ENCODE data around the gene GPAT2. TPM values are rescaled to one million over a fixed set of nuclear protein-coding genes. Genes with fewer than 3 reads are reported as not detected.
"Not testable (repeated sequence)": the region's sequence is repeated elsewhere in the genome, so short reads cannot be mapped to it uniquely, and the experiment has no call there.

Gene GPAT2
- 1 to 10 TPM; 1.2 to 6.0 (median 4.2) TPM for polyA plus RNA-seq (ENCODE audit: insufficient read depth in 1 of 5, insufficient read length in 5 of 5, low replicate concordance in 1 of 5)
- long read RNA-seq, donor 1: 0 reads
- long read RNA-seq, donor 2: 0 reads
- long read RNA-seq, donor 3, partial matches to known transcripts: 22 of 22 reads
- long read RNA-seq, donor 3, other reads (novel, unspliced or antisense): 0 of 22 reads
- long read RNA-seq, donor 4: 0 reads
- long read RNA-seq, donor 5: 0 reads
- long read RNA-seq, donor 6: 0 reads
- long read RNA-seq, donor 7: 0 reads
- long read RNA-seq, donor 8: 0 reads

GRCh38 chr2:96034792-96035191 is at the start of gene GPAT2:
Gene GPAT2 (minus strand): TSS chr2:96034916. CDS start chr2:96032359, 2,557 bp downstream.
- DNase-seq: not testable (repeated sequence)

GRCh38 chr2:96083989-96084857 is 49.5 kb upstream of the GPAT2 start:
- DNase-seq: no peak

- DNase-seq: no peak
Measured at GRCh38 chr2:96083064-96083939, 48.6 kb upstream of the GPAT2 start.

GRCh38 chr2:96082211-96083063 is 47.7 kb upstream of the GPAT2 start:
- no peak for DNase-seq

DNA sequence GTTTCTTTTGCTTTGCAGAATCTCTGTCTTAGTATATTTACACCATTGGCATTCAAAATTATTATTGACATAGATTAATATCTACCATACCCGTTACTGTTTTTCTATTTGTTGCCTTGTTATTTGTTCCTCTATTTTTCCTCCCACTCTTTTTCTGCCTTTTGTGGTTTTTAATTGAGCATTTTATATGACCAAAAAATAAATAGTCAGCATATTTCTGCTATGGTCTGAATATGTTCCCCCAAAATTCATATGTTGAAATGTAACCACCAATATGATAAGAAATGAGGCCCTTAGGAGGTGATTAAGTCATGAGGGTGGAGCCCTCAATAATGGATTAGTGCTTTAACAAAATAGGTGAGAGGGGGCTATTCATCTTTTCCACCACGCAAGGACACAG is 46.3 kb upstream of the GPAT2 start:
- DNase-seq: no peak

DNA sequence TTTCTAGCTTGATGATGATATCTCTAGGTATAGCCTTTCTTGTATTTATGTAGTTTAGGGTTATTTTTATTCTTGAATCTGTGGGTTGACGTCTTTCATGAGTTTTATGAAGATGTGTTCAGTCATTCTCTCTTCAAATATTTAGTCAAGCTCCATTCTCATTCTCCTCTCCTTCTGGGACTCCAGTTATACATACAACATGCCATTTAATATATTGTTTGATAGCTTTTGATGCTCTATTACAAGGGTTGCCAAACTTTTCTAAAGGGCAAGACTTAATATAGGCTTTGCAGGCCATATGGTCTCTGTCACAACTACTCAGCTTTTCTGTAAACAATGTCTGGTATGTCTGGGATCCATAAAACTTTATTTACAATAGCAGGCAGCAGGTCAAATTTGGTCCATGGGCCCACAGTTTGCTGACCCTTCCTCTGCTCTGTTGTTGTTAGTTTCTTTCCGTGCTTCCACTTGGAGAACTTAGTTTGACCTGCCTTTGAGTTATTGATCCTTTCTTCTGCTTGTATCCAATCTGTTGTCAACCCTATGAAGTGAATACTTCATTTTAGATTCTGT is 40.6 kb upstream of the GPAT2 start:
- no peak for DNase-seq

- DNase-seq: no peak
Measured at GRCh38 chr2:96074156-96074555, 39.4 kb upstream of the GPAT2 start.

DNA sequence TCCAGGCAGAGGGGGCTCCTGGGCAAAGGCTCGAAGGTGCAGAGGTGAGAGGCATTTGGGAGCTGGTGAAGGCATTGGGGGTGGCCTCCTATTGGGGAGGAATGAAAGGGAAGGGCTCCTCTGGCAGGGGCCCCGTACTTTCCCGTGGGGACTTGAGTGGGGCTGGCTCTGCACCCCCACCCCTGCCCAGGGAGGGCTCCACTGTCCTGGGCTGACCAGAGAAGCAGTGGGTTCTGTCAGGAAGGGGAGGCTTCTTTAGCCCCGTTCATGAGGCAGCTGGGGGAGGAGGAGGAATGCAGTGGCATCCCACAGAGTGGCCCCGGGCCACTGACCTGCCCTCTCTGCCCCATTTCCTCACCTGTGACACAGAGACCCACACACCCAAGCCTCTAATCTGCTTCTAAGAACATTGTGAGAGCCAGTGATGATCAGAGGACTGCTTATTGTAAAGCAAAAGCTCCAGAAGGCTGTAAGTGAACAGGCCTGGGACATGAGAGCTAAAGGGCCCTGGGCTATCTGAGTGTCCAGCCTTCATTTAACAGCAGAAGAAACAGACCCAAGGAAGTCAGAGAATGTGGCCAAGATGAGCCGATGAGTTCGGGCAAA is 38.6 kb upstream of the GPAT2 start:
- DNase-seq: no peak

- DNase-seq: no peak
Measured at GRCh38 chr2:96072746-96073145, 38.0 kb upstream of the GPAT2 start.

DNA sequence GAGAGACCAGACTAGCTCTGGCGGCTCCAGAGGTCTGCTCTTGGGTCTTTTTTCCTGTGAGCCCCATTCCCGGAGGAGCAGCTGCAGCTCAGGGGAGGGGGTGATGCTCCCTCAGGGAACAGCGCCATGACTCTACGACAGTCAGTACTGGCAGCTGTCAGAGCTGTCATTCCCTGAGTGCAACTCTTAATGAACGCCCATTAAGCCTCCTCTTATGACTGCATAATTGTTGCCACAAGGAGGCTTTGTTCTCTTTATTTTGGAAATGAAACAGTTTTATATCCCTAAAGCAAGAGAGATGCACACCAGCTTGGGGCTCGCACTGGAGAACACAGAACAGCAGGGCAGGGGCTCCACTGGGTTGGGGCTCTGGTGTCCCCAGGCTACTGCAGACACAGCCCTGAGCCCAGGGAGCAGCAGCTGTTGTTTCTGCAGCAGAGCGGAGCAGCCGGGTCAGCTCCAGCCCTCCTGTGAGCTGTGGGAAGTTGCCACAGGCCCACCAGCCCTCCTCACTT is 37.3 kb upstream of the GPAT2 start:
- not testable (repeated sequence) for DNase-seq

DNA sequence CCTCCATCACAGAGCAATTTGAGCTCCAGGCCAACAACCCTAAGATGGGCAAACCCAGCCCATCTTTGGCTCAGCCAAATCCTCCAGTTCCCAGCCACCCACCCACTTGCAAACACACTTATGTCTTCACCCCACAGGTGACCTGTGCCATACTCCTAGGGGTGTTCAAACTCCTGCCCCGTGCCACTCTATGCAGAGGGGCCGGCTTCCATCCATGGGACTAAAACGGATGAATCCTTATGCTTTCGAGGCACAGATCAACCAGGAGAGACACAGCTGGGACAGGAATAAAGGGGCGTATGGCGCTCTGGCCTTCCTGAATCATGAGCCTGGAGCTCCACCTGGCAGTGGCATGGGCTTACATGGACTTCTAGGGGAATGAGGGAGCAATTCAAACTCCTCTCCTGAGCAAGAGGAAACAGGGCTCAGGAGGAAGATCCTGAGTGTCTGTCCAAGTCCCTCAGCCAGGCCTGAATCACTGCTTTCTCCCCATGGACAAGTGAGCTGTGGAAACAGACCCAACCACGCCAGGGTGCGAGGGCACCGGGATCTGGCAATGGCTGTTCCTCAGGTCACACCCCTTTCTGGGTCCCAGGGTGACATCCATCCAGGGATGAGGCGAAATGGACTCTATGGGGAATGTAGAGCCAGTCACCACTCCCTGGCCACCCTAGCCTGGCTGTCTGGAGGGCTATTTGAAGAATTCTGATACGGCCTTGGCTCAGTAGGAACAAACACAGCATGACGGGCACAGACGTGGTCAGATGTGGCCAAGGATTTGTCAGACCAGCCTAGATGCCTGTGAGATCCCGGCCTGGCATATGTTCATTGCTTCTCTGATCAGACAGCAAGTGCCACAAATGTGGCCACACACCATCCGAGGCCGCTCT is 36.6 kb upstream of the GPAT2 start:
- DNase-seq: not testable (repeated sequence)

DNA sequence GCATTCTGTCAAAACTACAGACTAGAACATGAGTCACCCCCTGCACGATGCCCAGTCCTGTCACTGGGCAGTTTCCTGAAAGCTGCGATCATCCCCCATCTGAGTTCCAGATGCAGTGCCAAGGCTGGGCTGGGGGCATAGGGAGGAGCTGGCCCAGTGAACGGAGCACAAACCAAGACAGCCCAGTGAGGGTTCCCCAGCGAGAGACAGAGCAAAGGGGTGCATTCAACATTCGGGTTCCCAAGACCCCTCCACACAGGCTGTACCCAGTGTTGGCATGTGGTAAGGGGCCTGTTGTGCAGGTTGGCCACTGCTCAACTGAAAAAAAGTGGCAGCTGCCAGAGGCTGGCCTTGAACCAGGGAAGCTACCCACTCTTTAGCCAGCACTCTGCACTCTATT is 35.6 kb upstream of the GPAT2 start:
- not testable (repeated sequence) for DNase-seq

DNA sequence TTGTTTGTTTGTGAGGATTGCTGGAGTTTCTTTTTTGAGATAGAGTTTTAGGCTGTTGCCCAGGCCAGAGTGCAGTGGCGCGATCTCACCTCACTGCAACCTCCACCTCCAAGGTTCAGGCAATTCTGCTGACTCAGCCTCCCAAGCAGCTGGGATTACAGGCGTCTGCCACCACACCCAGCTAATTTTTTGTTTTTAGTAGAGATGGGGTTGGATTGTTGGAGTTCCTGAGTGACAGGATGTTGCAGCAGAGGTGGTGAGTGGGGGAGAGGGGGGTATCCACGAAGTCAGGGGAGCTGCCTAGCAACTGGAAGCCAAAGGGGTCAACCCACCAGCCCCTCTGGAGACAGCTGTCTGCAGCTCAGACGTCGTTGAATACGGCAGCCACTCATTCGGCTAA is 35.2 kb upstream of the GPAT2 start:
- DNase-seq: not testable (repeated sequence)

GRCh38 chr2:96067902-96068581 is 33.3 kb upstream of the GPAT2 start:
- not testable (repeated sequence) for DNase-seq

GRCh38 chr2:96067098-96067660 is 32.5 kb upstream of the GPAT2 start:
- DNase-seq: not testable (repeated sequence)

DNA sequence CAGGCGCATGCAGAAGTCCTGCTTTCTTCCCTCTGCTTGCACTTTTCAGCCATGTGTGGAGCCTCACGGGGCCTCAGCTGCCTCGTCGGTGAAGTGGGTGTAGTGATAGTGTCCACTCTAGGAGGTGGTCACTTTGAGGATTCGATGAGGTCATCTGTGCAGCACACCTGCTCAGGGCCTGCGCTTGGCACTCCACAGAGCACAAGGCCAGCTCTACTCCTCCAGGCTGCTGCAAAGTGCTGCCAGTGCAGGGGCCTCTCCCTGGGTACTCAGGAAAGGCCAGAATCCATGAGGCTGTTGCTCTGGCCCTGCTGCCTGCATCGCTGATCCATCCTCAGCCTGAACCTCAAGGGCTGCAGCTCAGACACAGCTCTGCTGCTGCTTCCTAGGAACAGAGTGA is 31.8 kb upstream of the GPAT2 start:
- DNase-seq: not testable (repeated sequence)

GRCh38 chr2:96065954-96066353 is 31.2 kb upstream of the GPAT2 start:
- DNase-seq: not testable (repeated sequence)

GRCh38 chr2:96065381-96065930 is 30.7 kb upstream of the GPAT2 start:
- DNase-seq: no peak
